HG03280 (cell line): ENCODE data around the gene ACIN1.

Source experiments
- ATAC-seq: cut with Tn5 transposase; IDR thresholded peaks from one replicate; pipeline ENCODE4 v1.9.1; 2021; ENCODE audit warnings: mild to moderate bottlenecking, moderate library complexity; ENCODE audit not compliant: unreplicated experiment

The ACIN1 gene

GRCh38 chr14:23045419-23046357, 49.2 kb downstream of the ACIN1 start:
- ATAC-seq: no peak

- no peak for ATAC-seq
These were observed 50.1 kb downstream of the ACIN1 start for GRCh38 chr14:23044840-23045239.

GRCh38 chr14:23043754-23044153, 51.2 kb downstream of the ACIN1 start:
- ATAC-seq: no peak

GRCh38 chr14:23043145-23043544, 51.8 kb downstream of the ACIN1 start:
- no peak for ATAC-seq

- no peak for ATAC-seq
These were observed 52.6 kb downstream of the ACIN1 start, which contains the start of gene PSMB11 for GRCh38 chr14:23042162-23042965. Gene PSMB11, plus strand, starts transcription at chr14:23042212. Its CDS starts 14 bp downstream, at chr14:23042226.

- no peak for ATAC-seq
These were observed 53.2 kb downstream of the ACIN1 start for GRCh38 chr14:23041729-23042128.

- ATAC-seq: no peak
These were observed 54.8 kb downstream of the ACIN1 start for GRCh38 chr14:23040100-23040499.

- ATAC-seq: no peak
These were observed 59.4 kb downstream of the ACIN1 start for GRCh38 chr14:23035303-23036144.

GRCh38 chr14:23034498-23035302, 60.2 kb downstream of the ACIN1 start, which contains the start of gene PSMB5:
Gene PSMB5, minus strand, starts transcription at chr14:23034900. Its CDS starts 19 bp downstream, at chr14:23034881.
- peak; percentile 90 for ATAC-seq

- peak; percentile 6 for ATAC-seq
These were observed 61.0 kb downstream of the ACIN1 start for GRCh38 chr14:23033801-23034497.

- no peak for ATAC-seq
These were observed 61.6 kb downstream of the ACIN1 start for GRCh38 chr14:23033251-23033727.

- no peak for ATAC-seq
These were observed 64.0 kb downstream of the ACIN1 start for GRCh38 chr14:23030936-23031335.

GRCh38 chr14:23028799-23029198, 66.1 kb downstream of the ACIN1 start:
- no peak for ATAC-seq

GRCh38 chr14:23025151-23025814, 69.7 kb downstream of the ACIN1 start:
- no peak for ATAC-seq

- ATAC-seq: no peak
These were observed 70.3 kb downstream of the ACIN1 start for GRCh38 chr14:23024612-23025075.

- ATAC-seq: no peak
These were observed 71.2 kb downstream of the ACIN1 start for GRCh38 chr14:23023795-23024152.

GRCh38 chr14:23023022-23023794, 71.7 kb downstream of the ACIN1 start:
- ATAC-seq: no peak
